Liver (tissue), 9 donors: ENCODE measurements around the gene ADM2. TPM values are rescaled to one million over a fixed set of nuclear protein-coding genes. Genes with fewer than 3 reads are reported as not detected.

Experiments
- DNase-seq: peaks from one replicate; pipeline ENCODE4 v3.0.0-alpha.2; 2017; ENCODE audit warnings: low spot score
- H3K27ac ChIP-seq, 2 donors: one replicate each; pipeline ENCODE4 v1.7.0; 2013; ENCODE audit warnings: inconsistent platforms in 2 of 2, low read length in 2 of 2, control low read depth in 1 of 2, low read depth in 1 of 2, mild to moderate bottlenecking in 1 of 2
- H3K27me3 ChIP-seq, 4 donors: one replicate each; pipeline versions ENCODE4 v1.6.1 to v1.7.0; 2013; ENCODE audit warnings: low read length in 3 of 4, inconsistent platforms in 1 of 4, mild to moderate bottlenecking in 1 of 4, moderate library complexity in 1 of 4; ENCODE audit not compliant: control insufficient read depth in 4 of 4, insufficient read depth in 4 of 4
- H3K36me3 ChIP-seq, 4 donors: one replicate each; pipeline versions ENCODE4 v1.6.1 to v1.7.0; 2013; ENCODE audit warnings: low read length in 3 of 4, mild to moderate bottlenecking in 3 of 4, low read depth in 1 of 4, moderate library complexity in 1 of 4; ENCODE audit not compliant: control insufficient read depth in 4 of 4, insufficient read depth in 3 of 4
- H3K4me1 ChIP-seq, 4 donors: one replicate each; pipeline versions ENCODE4 v1.6.1 to v1.7.0; 2013; ENCODE audit warnings: low read length in 3 of 4, mild to moderate bottlenecking in 3 of 4, moderate library complexity in 1 of 4; ENCODE audit not compliant: control insufficient read depth in 4 of 4, insufficient read depth in 4 of 4
- H3K4me3 ChIP-seq, 3 donors: one replicate each; pipeline versions ENCODE4 v1.6.1 to v1.7.0; 2013; ENCODE audit warnings: low read length in 3 of 3, control low read depth in 1 of 3, low read depth in 1 of 3, mild to moderate bottlenecking in 1 of 3
- H3K9ac ChIP-seq, 2 donors: one replicate each; pipeline ENCODE4 v1.7.0; 2013; ENCODE audit warnings: low read length in 2 of 2, mild to moderate bottlenecking in 2 of 2, moderate library complexity in 2 of 2, control low read depth in 1 of 2, low read depth in 1 of 2
- H3K9me3 ChIP-seq, 4 donors: one replicate each; pipeline versions ENCODE4 v1.6.1 to v1.7.0; 2013; ENCODE audit warnings: low read length in 3 of 4; ENCODE audit not compliant: control insufficient read depth in 4 of 4
- CTCF ChIP-seq: fragments of 150-350 bp; IDR thresholded peaks from 2 replicates; pipeline ENCODE4 v1.5.1; 2017; ENCODE audit warnings: improper control_type of control experiment, low read depth, low read length; ENCODE audit not compliant: missing input control
- GABPA ChIP-seq, 2 donors: IDR thresholded peaks in 1 of 2; conservative IDR thresholded peaks in 1 of 2; 2 replicates each; pipeline ENCODE4 v1.6.1; 2016; ENCODE audit warnings: antibody characterized with exemption in 2 of 2, mild to moderate bottlenecking in 1 of 2, moderate library complexity in 1 of 2
- HNF4A ChIP-seq, 2 donors: conservative IDR thresholded peaks; 2 replicates each; pipeline ENCODE4 v1.6.1; 2016; ENCODE audit warnings: antibody characterized with exemption in 2 of 2, mild to moderate bottlenecking in 2 of 2
- JUND ChIP-seq, 2 donors: IDR thresholded peaks; 2 replicates each; pipeline ENCODE4 v1.6.1; 2016; ENCODE audit warnings: antibody characterized with exemption in 2 of 2
- MAX ChIP-seq: IDR thresholded peaks from 2 replicates; pipeline ENCODE4 v1.6.1; 2016; ENCODE audit warnings: antibody characterized with exemption
- RAD21 ChIP-seq, 2 donors: IDR thresholded peaks; 2 replicates each; pipeline ENCODE4 v1.6.1; 2016; ENCODE audit warnings: antibody characterized with exemption in 2 of 2, mild to moderate bottlenecking in 2 of 2
- REST ChIP-seq: IDR thresholded peaks from 2 replicates; pipeline ENCODE4 v1.6.1; 2016; ENCODE audit warnings: antibody characterized with exemption, mild to moderate bottlenecking
- SP1 ChIP-seq: IDR thresholded peaks from 2 replicates; pipeline ENCODE4 v1.6.1; 2018; ENCODE audit warnings: antibody characterized with exemption, mild to moderate bottlenecking
- WGBS: extraction: QIAGEN DNeasy Blood & Tissue Kit; methylation state at CpG from one replicate; pipeline ENCODE4 v1.1.7; 2013; 5-methylcytosine and 5-hydroxymethylcytosine counted together
- polyA plus RNA-seq, 2 donors: library from polyadenylated mRNA; stranded (reverse) in 1 of 2; unstranded in 1 of 2; fragments of 200-250 nt in 1 of 2; fragments of >200 nt in 1 of 2; fragmentation: Nextera tagmentation in 1 of 2; extraction: Ambion mirVana in 1 of 2; gene quantifications; one replicate each; pipeline versions ENCODE4 v1.2.1 to v1.2.3, GENCODE V29; 2013 to 2015
- total RNA-seq, 2 donors: library from RNA; depleted of rRNA; stranded (reverse); fragments of >200 nt; gene quantifications; one replicate each; pipeline ENCODE4 v1.2.3, GENCODE V29; 2014
- donor health status: healthy.
- donor health status: healthy.
- donor health status: healthy.
- donor health status: healthy.
- donor health status: healthy.

ADM2 gene
- total and polyA plus RNA-seq, 4 donors: 0.79 to 2.8 (median 1.3) TPM

- Histone ChIP-seq H3K27ac (no peak overlapping the region), H3K4me1 (no peaks in the 10 kb centered on the region), H3K9ac (no peak overlapping the region), H3K4me3 (no peak overlapping the region), H3K9me3 (no peaks in the 10 kb centered on the region), H3K27me3 (no peaks in the 10 kb centered on the region), H3K36me3 (peaks cover 25 to 76% (median 33%) of the 10 kb centered on the region in 4 donors)
- TF ChIP-seq GABPA (IDR thresholded peaks at IDR 0.05 in 1 of 2, conservative IDR thresholded peaks at IDR 0.05 in 1 of 2): no peak
- DNase-seq: no peak
- WGBS: 92% methylated on average over 24 of the region's 24 CpGs
Observed at GRCh38 chr22:50464451-50464850, 16.9 kb upstream of the ADM2 start.

- Histone ChIP-seq H3K9me3 (no peaks in the 10 kb centered on the region), H3K9ac (no peak overlapping the region), H3K27ac (no peak overlapping the region), H3K4me1 (peaks cover 0 to 3% (median 0%) of the 10 kb centered on the region in 4 donors), H3K27me3 (no peaks in the 10 kb centered on the region), H3K4me3 (no peak overlapping the region), H3K36me3 (peaks cover 25 to 69% (median 33%) of the 10 kb centered on the region in 4 donors)
- TF ChIP-seq HNF4A (conservative IDR thresholded peaks at IDR 0.05): no peak
- DNase-seq: no peak
- WGBS: 95% methylated on average over 30 of the region's 30 CpGs
Observed at GRCh38 chr22:50465066-50465930, 16.0 kb upstream of the ADM2 start.

GRCh38 chr22:50467341-50467740, 14.0 kb upstream of the ADM2 start:
- H3K9ac ChIP-seq: no peak overlapping the region
- H3K4me3 ChIP-seq: no peak overlapping the region
- H3K4me1 ChIP-seq: peaks cover 0 to 13% (median 3%) of the 10 kb centered on the region in 4 donors
- no peaks in the 10 kb centered on the region for H3K27me3 ChIP-seq
- no peaks in the 10 kb centered on the region for H3K9me3 ChIP-seq
- no peak for DNase-seq
- no peak overlapping the region for H3K27ac ChIP-seq
- H3K36me3 ChIP-seq: peaks cover 19 to 50% (median 22%) of the 10 kb centered on the region in 4 donors
- no peak for TF ChIP-seq MAX
- TF ChIP-seq RAD21 (IDR thresholded peaks at IDR 0.05): no peak
- TF ChIP-seq SP1: no peak
- TF ChIP-seq CTCF: no peak
- TF ChIP-seq REST: no peak
- no peak for TF ChIP-seq JUND (IDR thresholded peaks at IDR 0.05)
- WGBS: 96% methylated on average over 24 of the region's 24 CpGs
